ENCODE data around the gene SCT.
A peak's percentile ranks its signal among the peaks of the same experiment; 100 is the strongest.

SCT gene

DNA sequence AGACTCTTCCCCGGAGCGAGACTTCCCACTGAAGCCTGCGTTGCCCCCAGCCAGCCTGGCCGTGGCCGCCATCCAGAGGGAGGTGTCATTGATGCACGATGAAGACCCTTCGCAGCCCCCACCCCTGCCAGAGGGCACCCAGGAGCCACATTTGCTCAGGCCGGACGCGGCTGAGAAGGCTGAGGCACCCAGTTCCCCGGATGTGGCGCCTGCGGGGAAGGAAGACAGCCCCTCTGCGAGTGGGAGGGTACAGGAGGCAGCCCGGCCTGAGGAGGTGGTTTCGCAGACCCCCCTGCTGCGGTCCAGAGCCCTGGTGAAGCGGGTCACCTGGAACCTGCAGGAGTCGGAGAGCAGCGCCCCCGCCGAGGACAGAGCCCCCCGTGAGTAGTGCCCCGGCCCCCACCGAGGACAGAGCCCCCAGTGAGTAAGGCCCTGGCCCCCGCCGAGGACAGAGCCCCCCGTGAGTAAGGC lies 17.6 kb downstream of the SCT start:
- DNase-seq, result no peak

DNA sequence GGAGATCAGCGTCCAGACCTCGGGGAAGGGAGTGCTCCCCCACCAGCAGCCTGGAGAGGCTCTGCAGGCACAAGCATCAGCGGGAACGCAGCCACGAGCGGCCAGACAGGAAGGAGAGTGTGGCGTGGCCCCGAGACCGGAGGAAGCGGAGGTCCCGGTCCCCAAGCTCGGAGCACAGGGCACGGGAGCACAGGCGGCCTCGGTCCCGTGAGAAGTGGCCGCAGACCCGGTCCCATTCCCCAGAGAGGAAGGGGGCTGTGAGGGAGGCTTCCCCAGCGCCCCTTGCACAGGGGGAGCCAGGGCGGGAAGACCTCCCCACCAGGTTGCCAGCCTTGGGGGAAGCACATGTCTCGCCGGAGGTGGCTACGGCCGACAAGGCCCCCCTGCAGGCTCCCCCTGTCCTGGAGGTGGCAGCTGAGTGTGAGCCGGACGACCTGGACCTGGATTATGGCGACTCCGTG lies 18.2 kb downstream of the SCT start:
- DNase-seq, result no peak

DNA sequence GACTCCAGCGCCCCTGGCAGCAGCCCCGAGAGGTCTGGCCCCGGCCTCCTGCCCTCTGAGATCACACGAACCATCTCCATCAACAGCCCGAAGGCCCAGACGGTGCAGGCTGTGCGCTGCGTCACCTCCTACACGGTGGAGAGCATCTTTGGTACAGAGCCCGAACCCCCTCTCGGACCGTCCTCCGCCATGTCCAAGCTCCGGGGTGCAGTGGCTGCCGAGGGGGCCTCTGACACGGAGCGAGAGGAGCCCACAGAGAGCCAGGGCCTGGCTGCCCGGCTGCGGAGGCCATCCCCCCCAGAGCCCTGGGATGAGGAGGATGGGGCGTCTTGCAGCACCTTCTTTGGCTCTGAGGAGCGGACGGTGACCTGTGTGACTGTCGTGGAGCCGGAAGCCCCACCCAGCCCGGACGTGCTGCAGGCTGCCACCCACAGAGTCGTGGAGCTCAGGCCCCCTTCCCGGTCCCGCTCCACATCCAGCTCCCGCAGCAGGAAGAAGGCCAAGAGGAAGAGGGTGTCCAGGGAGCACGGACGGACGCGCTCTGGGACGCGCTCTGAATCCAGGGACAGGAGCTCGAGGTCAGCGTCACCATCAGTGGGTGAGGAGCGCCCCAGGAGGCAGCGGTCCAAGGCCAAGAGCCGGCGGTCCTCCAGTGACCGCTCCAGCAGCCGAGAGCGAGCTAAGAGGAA lies 18.9 kb downstream of the SCT start:
- DNase-seq, result no peak

DNA sequence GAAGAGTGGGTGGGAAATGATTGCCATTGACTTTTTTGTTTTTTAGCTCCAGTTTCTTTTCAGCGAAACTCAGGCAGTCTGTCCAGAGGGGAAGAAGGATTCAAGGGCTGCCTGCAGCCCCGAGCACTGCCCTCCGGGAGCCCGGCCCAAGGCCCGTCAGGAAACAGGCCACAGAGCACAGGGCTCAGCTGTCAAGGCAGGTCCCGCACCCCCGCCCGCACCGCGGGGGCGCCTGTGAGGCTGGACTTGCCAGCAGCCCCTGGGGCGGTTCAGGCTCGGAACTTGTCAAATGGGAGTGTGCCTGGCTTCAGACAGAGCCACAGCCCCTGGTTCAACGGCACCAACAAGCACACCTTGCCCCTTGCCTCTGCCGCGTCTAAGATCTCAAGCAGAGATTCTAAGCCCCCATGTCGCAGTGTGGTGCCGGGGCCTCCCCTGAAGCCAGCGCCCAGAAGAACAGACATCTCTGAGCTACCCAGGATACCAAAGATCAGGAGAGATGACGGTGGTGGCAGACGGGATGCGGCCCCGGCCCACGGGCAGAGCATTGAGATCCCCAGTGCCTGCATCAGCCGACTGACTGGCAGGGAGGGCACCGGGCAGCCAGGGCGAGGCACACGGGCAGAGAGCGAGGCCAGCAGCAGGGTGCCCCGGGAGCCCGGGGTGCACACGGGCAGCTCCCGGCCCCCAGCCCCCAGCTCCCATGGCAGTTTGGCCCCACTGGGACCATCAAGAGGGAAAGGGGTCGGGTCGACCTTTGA lies 19.8 kb downstream of the SCT start:
- DNase-seq, result no peak

DNA sequence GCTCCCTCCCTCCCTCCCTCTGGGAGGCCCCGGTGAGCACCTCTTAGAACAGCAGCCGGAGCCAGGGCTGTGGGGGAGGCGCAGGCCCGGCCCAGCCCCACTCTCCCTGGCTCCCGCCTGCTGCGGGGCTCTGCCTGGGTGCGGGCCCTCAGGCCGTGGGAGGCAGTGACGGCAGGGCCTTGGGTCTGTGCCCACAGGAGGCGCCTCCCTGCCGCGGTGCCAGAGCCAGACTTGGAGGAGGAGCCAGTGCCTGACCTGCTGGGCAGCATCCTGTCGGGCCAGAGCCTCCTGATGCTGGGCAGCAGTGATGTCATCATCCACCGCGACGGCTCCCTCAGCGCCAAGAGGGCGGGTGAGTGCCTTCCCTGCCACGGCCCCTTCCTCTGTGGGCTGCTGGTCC lies 20.7 kb downstream of the SCT start:
- DNase-seq, result no peak

DNA sequence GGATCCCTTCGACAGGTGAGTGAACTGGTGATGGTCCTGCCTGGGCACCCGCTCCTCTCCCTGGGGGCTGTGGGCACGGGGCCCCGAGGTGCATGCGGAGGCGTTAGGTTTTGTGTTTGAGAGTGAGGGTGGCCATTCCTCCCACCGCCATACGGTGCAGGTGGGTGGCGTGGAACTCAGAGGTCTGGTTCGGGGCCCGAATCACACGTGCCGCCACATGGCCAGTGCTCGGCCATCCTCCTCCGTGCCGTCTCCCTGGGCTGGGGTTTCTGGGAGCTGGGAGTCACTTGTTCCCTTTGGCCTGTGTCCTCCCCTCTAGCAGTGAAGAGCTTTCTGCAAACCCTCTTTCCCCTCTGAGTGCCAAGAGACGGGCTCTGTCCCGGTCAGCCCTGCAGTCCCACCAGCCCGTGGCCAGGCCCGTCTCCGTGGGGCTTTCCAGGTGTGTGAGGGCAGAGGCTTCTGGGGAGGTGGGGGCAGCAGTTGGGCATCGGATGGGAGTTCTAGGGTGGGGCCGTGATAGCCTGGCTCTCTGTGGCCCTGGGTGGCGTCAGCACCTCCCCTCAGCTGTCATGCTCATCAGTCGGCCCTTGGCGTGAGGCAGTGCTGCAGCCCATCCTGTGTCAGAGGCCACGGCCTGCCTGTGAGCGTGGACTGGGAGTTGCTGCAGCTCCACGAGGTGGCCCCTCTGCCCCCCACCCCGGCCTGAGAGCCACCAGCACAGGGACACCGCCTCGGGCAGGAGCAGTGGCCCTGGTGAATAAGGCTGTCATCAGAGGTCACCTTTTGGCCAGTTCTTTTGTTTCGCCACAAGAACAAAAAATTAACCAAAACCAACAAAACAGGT lies 21.5 kb downstream of the SCT start:
- no peak for DNase-seq

DNA sequence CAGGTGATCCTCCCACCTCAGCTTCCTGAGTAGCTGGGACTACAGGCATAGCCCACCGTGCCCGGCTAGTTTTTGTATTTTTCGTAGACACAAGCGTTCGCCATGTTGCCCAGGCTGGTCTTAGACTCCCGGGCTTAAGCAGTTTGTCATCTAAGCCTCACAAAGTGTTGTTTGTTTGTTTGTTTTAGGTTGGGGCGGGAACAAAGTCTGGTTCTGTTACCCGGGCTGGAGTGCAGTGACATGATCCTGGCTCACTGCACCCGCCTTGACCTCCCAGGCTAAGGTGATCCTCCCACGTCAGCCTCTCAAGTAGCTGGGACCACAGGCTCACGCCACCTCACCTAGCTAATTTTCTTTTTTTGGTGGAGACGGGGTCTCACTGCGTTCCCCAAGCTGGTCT lies 23.8 kb downstream of the SCT start:
- DNase-seq, result no peak

DNA sequence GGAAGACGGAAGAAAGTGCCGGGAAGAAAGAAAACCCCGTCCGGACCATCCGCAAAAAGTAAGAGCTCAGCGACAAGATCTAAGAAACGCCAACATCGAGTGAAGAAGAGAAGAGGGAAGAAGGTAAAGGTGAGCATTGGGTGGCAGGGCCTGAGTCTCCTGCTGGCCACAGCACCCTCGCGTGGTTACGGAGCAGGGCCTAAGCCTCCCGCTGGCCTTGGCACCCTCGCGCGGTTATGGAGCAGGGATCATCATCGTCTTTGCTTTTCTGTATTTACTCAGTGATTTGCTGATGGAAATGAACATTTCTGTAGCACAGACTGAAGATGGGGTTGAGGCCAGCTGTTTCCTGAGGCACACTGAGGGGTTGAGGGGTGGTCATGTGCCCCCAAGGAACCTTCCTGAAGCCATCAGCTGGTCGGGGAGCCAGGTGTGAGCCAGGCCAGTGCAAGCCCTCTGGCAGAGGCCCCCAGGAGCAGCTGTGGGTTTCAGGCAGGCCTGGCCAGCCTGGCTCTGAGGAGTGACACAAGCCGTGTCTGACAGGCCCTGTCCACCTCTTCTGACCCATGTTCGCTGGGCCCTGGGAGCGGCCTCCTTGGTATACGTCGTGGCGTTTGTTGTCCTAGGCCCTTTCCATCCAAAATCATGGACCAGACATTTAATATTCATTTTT lies 25.3 kb downstream of the SCT start:
- no peak for DNase-seq

DNA sequence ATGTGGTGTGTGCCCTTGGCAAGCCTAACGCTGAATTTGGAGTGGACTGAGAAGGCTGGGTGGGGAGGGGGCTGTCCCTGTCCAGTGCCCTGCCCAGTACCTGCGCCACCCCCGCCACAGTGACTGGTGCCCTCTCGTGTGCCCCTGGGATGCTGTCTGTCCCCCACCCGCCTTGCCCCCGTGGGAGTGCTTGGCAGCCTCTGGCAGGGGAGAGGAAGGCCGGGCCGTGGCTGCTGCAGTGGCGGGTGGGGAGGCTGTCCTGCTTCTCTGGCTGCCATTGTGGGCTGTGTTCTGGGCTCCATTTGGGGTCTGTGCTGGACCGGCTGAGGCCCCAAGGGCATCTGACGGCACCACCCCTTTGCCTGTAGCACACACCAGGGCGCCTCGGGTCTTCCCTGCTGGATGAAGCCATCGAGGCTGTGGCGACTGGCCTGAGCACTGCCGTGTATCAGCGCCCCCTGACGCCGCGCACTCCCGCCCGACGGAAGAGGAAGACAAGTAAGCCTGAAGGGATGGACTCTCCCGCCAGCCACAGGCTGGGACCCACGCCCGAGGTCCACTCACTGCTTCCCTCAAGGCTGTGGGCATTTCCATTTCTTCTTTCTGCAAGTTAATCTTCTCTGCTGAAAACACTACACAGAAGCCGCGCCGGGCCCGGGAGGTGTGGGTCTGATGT lies 28.8 kb downstream of the SCT start:
- DNase-seq, result no peak

DNA sequence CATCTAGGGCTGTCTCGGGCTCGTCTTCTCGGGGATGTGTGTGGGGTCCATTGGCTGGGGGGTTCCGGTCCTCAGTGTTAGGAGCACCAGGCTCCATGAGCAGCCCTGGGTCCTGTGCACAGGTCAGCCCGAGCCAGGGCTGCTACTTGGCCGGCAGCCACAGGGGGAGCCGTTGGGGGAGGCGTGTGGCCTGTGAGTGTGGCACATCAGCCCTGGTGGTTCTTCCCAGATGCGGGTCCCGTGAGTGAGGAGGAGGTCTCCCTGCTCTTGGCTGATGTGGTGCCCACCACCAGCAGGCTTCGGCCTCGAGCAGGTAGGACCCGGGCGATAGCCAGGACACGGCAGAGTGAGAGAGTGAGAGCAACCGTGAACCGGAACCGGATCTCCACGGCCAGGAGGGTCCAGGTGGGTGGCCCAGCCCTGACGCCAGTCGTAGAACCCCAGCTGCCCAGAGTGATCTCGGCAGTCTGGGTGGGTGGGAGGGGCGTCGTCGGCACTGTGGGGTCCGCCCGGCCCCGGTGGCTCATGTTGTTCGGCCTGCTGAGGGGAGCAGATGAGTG lies 29.7 kb downstream of the SCT start:
- DNase-seq, result no peak

DNA sequence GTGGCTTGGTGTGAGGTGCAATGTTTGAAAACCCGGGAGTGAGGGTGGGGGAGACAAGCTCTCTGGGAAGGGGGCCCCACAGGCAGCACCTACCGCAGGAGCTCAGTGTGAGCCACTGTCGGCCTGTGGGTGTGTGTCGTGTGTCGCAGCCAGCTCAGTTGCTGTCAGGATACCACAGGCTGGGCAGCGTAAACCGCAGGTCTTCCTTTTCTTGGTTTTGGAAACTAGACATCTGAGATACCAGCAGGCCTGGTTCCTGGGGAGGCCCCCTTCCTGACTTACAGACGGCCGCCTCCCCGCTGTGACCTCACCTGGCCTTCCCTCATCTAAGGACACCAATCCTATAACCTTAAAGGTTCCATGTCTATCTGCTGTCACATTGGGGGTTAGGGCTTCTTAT lies 30.6 kb downstream of the SCT start:
- no peak for DNase-seq

DNA sequence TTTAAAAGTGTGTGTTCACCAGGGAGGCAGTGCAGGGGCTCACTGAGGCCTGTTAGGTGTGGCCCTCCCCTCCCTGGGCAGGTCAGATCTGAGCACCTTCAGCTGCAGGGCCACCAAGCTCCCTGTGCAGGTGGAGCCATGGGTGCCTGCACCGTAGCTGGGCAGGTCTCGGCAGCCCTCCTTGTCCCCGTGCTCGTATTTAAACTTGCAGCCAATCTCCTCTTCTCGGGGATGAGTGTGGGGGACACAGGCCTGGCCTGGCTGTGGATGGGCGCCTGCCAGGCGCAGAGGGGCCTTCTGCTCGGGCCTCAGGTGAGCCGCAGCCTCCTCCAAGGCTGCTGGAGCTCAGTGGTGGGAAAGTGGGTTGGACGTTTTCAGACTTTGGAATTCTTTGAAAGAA lies 31.6 kb downstream of the SCT start:
- no peak for DNase-seq

DNA sequence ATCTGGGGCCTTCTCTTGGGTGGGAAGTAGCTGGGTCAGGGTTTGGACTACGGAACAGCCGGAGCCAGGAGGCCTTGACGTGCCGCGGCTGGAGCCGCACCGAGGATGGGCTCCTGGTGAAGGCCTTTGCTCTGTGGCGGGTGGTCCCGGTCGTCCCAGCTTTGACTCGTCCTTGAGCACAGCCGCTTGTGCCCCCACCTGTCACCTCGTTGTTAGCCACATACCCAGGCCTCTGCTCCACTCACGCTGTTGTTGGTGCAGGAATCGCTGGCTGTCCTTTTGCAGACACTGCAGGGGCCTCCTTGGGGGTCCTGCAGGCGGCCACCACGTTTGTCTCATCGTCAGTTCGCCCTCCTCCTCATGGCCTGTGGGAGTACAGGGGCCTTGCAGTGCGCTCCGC lies 33.6 kb downstream of the SCT start:
- DNase-seq, result no peak

DNA sequence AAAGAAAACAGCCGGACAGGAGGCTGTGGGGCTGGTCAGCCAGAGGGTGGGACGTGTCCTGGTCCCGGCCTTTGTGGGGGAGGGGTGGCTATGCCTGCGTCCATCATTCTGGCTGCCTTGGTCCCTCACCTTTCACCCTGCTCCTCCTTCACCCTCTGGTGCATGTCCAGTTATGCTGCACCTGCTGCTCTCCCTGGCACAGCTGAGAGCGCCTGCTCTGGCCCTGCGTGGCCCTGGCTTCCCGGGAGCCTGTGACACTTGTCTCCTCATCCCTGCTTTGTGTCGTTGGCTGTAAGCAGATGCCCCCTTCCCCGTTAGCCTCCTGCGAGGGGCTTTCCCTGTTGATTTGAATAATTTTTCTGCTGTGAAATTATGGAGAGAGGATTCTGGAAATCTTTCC lies 34.1 kb downstream of the SCT start:
- no peak for DNase-seq

DNA sequence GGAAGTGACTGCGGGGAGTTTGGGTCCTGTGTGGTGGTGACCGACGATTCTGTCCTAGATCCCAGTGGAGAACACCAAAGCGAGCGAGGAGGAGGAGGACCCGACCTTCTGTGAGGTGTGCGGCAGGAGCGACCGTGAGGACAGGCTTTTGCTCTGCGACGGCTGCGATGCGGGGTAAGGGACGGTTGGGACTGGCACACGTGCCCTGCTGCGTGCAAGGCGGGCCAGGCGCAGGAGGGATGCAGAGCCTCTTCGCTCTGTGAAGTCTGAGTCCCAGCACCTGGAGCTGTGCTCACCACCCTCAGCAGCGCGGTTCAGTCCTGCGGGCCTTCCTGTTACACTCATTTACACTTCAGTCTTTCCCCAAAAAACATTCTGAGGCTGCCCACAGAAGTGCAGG lies 34.5 kb downstream of the SCT start:
- DNase-seq, result no peak

DNA sequence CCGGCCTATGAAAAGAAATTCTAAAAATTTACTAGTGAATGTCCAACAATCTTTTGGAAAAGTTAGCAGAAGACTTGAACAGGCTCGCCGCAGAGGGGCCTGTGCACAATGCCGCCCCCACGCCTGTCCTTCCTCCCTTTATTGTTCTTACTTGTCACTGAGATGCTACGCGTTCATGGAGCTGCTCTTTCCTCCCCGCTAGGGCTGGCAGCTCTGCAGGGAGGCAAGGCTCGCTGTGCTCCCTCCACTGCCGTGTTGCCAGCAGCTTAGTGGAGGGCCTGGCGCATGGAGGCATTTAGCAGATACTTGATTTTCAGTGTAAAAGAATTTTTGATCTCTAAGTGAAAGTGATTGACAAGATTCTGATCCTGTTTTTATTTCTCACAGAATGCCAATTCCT lies 36.0 kb downstream of the SCT start:
- DNase-seq, result no peak

DNA sequence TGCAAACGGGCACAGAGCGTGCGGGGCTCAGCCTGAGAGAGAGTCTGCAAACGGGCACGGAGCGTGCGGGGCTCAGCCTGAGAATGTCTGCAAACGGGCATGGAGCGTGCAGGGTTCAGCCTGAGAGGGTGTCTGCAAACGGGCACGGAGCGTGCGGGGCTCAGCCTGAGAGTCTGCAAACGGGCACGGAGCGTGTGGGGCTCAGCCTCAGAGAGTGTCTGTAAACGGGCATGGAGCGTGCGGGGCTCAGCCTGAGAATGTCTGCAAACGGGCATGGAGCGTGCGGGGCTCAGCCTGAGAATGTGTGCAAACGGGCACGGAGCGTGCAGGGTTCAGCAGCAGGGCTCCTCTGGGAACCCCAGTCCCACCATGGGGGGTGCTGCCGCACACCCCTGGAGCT lies 37.2 kb downstream of the SCT start:
- DNase-seq, result no peak

DNA sequence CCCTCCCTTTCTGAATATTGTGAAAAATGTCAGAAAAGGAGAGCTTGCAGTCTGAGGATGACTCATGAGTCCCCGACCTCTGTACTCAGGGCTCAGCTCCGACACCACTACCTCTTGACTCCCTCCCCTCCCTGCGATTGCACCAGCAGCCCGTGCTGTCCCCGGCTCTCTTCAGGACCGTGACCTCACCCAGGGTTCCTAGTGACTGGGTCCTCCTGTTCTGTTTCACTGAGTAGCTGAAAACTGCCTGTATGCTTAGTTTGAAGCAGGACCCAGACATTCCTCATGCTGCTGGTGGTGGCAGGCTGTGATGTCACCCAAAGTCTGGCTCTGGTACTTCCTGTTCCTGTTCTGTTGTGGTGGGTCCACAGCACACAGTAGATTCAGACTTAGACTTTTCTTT lies 39.0 kb downstream of the SCT start:
- peak; percentile 70 for DNase-seq

DNA sequence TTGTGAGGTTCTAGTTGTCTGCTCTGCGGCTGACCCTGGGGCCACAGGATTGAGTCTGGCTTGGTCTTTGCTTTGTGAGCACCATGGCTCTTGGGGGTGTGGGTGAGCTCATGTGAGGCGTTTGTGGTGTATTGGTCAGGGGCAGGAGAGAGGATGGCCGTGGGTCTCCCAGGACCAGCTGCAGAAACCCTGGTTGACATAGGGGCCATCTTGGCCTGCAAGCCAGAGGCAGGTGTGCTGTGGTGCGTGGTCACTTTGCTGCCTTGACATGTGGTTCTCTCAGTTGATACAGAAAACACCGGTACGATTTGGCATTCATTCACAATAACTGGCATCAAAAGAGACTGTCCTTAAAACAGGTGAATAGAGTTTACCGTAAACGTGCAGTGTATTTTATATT lies 39.4 kb downstream of the SCT start:
- no peak for DNase-seq

DNA sequence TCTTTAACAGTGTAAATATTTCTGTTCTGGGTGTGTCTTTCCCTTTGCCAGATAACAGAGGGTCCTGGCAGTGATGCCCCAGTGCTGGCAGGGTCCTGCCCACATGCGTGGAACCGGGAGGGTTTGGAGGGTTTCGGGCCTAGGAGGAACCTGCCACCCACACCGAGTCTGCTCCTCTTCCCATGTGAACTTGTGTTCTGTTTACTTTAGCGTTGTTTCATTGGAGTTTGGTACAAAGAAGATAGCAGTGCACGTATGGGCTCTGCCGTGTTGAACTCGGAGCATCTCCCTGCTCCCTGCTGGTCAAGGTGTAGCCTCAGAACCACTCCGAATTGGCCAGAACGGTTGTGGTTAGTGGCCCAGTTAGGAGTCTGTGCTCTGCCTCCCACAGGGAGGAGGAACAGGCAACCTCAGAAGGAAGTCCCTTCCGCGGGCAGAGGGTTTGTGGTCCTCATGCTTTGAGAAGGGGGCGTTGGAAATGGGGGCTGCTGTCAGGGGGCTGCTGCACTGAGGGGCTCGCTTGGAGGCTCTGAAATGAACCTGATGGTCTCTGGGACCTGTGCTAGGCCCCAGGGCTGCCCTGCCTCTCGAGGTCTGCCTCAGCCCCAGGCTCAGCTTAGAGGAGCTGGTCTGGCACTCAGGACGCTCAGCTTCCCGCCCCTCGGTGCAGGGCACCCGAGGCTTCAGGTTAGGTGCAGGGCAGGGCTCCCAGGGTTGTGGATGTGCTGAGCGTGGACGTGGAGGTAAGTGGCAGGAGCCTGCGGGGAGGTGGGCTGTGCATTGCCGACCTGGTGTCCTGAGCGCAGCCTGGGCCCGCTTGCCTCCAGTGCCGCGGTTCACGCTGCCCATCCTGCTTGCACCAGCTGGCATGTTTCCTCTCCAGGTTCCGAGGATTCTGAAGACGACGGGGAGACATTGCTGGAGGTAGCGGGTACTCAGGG lies 40.3 kb downstream of the SCT start:
- DNase-seq, result no peak

DNA sequence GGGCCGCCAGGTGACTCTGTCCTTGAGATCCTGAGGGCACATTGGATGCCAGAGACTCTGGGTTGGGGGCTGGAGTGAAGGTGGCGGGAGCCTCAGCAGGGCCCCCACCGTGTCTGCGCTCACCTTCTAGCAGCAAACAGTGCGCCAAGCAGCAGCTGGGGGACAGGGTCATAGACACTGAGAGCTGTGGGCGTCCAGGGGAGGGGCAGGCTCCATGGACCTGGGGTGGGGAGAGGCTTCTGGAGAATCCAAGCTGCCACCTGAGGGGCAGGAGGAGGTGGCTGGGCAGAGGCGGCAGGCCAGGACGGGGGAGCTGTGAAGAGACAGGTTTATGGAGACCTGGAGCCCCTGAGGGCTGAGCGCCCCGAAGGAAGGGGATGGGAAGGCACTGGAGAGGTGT lies 42.7 kb downstream of the SCT start:
- no peak for DNase-seq

All from activated CD4-positive, alpha-beta T cell treated with anti-CD3 and anti-CD28 coated beads, Interleukin-2, amount 50 U/mL, for 1 hour (primary cell).